HepG2 (cell line): Measurements from ENCODE around the gene ARHGAP19. TPM values are rescaled to one million over a fixed set of nuclear protein-coding genes. Genes with fewer than 3 reads are reported as not detected.
A peak's percentile ranks its signal among the peaks of the same experiment; 100 is the strongest.

Experiments used
- AHR ChIP-seq: IDR thresholded peaks from 2 replicates; pipeline ENCODE4 v1.6.1; 2018; ENCODE audit warnings: missing genetic modification reagents, missing compliant biosample characterization
- ATF4 ChIP-seq, 2 experiments: fragments of 450-650 bp in 1 of 2; sonication (generic) in 1 of 2; formaldehyde crosslinking; IDR thresholded peaks; 2 replicates each; pipeline versions ENCODE4 v1.5.0 to v1.8.0; 2020 to 2022; ENCODE audit warnings: mild to moderate bottlenecking in 1 of 2, missing genetic modification reagents in 1 of 2
- BHLHE40 ChIP-seq: IDR thresholded peaks from 2 replicates; pipeline ENCODE4 v1.6.1; 2011; ENCODE audit warnings: low read length, improper control_type of control experiment
- EP300 ChIP-seq, 3 experiments: sonication (generic) in 1 of 3; formaldehyde crosslinking in 1 of 3; IDR thresholded peaks; 2 replicates each; pipeline versions ENCODE4 v1.5.1 to v1.6.1; 2011 to 2020; ENCODE audit warnings: low read depth in 2 of 3, low read length in 2 of 3, borderline replicate concordance in 1 of 3, improper control_type of control experiment in 1 of 3, mild to moderate bottlenecking in 1 of 3, missing genetic modification reagents in 1 of 3, moderate library complexity in 1 of 3
- GMEB1 ChIP-seq: sonication (generic); formaldehyde crosslinking; IDR thresholded peaks from 2 replicates; pipeline ENCODE4 v1.5.1; 2020; ENCODE audit warnings: missing genetic modification reagents, mild to moderate bottlenecking, borderline replicate concordance
- HMG20B ChIP-seq: conservative IDR thresholded peaks from 2 replicates; pipeline ENCODE4 v1.6.1; 2016; ENCODE audit warnings: missing genetic modification reagents, missing compliant biosample characterization
- KLF12 ChIP-seq: sonication (generic); formaldehyde crosslinking; IDR thresholded peaks from 2 replicates; pipeline ENCODE4 v1.4.0; 2020; ENCODE audit warnings: missing genetic modification reagents, borderline replicate concordance
- MED1 ChIP-seq: sonication (generic); formaldehyde crosslinking; IDR thresholded peaks from 2 replicates; pipeline ENCODE4 v1.4.0; 2020; ENCODE audit warnings: missing genetic modification reagents
- MIER3 ChIP-seq: IDR thresholded peaks from 2 replicates; pipeline ENCODE4 v1.6.1; 2016; ENCODE audit warnings: missing compliant biosample characterization, borderline replicate concordance
- NFKB2 ChIP-seq: sonication (generic); formaldehyde crosslinking; IDR thresholded peaks from 2 replicates; pipeline ENCODE4 v1.4.0; 2020; ENCODE audit warnings: missing genetic modification reagents, borderline replicate concordance
- NONO ChIP-seq, 2 experiments: fragments of 450-650 bp in 1 of 2; sonication (generic) in 1 of 2; formaldehyde crosslinking in 1 of 2; IDR thresholded peaks in 1 of 2; conservative IDR thresholded peaks in 1 of 2; 2 replicates each; pipeline versions ENCODE4 v1.6.1 to v1.8.0; 2017 to 2022; ENCODE audit warnings: mild to moderate bottlenecking in 1 of 2, missing genetic modification reagents in 1 of 2, moderate library complexity in 1 of 2
- SMC3 ChIP-seq: IDR thresholded peaks from 2 replicates; pipeline ENCODE4 v1.6.1; 2011; ENCODE audit warnings: low read length, improper control_type of control experiment
- SNAPC2 ChIP-seq: sonication (generic); formaldehyde crosslinking; IDR thresholded peaks from 2 replicates; pipeline ENCODE4 v1.8.1; 2022; ENCODE audit warnings: mild to moderate bottlenecking, missing genetic modification reagents
- TFAP4 ChIP-seq: sonication (generic); IDR thresholded peaks from 2 replicates; pipeline ENCODE4 v1.6.1; 2016; ENCODE audit warnings: low read depth, borderline replicate concordance
- ZBTB38 ChIP-seq: sonication (generic); formaldehyde crosslinking; IDR thresholded peaks from 2 replicates; pipeline ENCODE4 v1.5.1; 2020; ENCODE audit warnings: mild to moderate bottlenecking, missing genetic modification reagents
- ZBTB7B ChIP-seq: sonication (generic); formaldehyde crosslinking; IDR thresholded peaks from 2 replicates; pipeline ENCODE4 v1.4.0; 2020; ENCODE audit warnings: missing genetic modification reagents
- ZFP1 ChIP-seq: IDR thresholded peaks from 2 replicates; pipeline ENCODE4 v1.6.1; 2016
- ZFP62 ChIP-seq: sonication (generic); formaldehyde crosslinking; IDR thresholded peaks from 2 replicates; pipeline ENCODE4 v1.4.0; 2020; ENCODE audit warnings: missing genetic modification reagents
- ZNF12 ChIP-seq: sonication (generic); formaldehyde crosslinking; IDR thresholded peaks from 2 replicates; pipeline ENCODE4 v1.5.0; 2020; ENCODE audit warnings: missing genetic modification reagents
- ZNF160 ChIP-seq: sonication (generic); formaldehyde crosslinking; IDR thresholded peaks from 2 replicates; pipeline ENCODE4 v1.8.0; 2022; ENCODE audit warnings: mild to moderate bottlenecking, inconsistent platforms, missing genetic modification reagents
- ZNF326 ChIP-seq: sonication (generic); formaldehyde crosslinking; IDR thresholded peaks from 2 replicates; pipeline ENCODE4 v1.4.0; 2020; ENCODE audit warnings: missing genetic modification reagents, borderline replicate concordance
- ZNF563 ChIP-seq: sonication (generic); formaldehyde crosslinking; IDR thresholded peaks from 2 replicates; pipeline ENCODE4 v1.8.0; 2022; ENCODE audit warnings: mild to moderate bottlenecking, moderate library complexity, missing genetic modification reagents
- ZNF615 ChIP-seq: sonication (generic); formaldehyde crosslinking; IDR thresholded peaks from 2 replicates; pipeline ENCODE4 v1.5.0; 2020; ENCODE audit warnings: mild to moderate bottlenecking, missing genetic modification reagents, borderline replicate concordance
- ZNF761 ChIP-seq: sonication (generic); formaldehyde crosslinking; conservative IDR thresholded peaks from 2 replicates; pipeline ENCODE4 v1.4.0; 2020; ENCODE audit warnings: mild to moderate bottlenecking, missing genetic modification reagents
- ZNF772 ChIP-seq: sonication (generic); formaldehyde crosslinking; IDR thresholded peaks from 2 replicates; pipeline ENCODE4 v1.5.0; 2020; ENCODE audit warnings: mild to moderate bottlenecking, missing genetic modification reagents
- polyA plus RNA-seq, 8 experiments: library from polyadenylated mRNA; depleted of rRNA in 3 of 8; stranded (reverse) in 7 of 8; unstranded in 1 of 8; fragments of >200 nt; fragmentation: Illumina TruSeq in 4 of 8; extraction: Trizol in 4 of 8; gene quantifications; 2 replicates each; pipeline versions ENCODE4 v1.2.1 to v1.2.3, GENCODE V29; 2011 to 2016; ENCODE audit warnings: low read depth in 4 of 8, missing spikeins in 1 of 8, mixed read lengths in 1 of 8; ENCODE audit not compliant: insufficient read depth in 1 of 8
- total RNA-seq, 5 experiments: library from RNA; depleted of rRNA; stranded (reverse); fragments of >200 nt; fragmentation: Illumina TruSeq; extraction: Trizol; gene quantifications; 2 replicates each; pipeline ENCODE4 v1.2.3, GENCODE V29; 2016; ENCODE audit warnings: low read depth in 1 of 5

Gene ARHGAP19
- total and polyA plus RNA-seq, 2 of the 13 experiments (the other 11 are each of a cell fraction or from before 2014, with no cell fraction given), result 7.6 to 10.0 TPM

- TF ChIP-seq MIER3 (CRISPR knock-in tag) (no peak), MED1 (CRISPR knock-in tag) (peak; percentile 75), ZNF12 (CRISPR knock-in tag) (no peak), NFKB2 (CRISPR knock-in tag) (peak; percentile 72; the same call in 1 of the 2 replicates), ZNF615 (CRISPR knock-in tag) (no peak), ZNF326 (CRISPR knock-in tag) (no peak), ZFP1 (no peak; the same call in 1 of the 2 replicates), ZBTB38 (CRISPR knock-in tag) (peak; percentile 64; the same call in 1 of the 2 replicates), TFAP4 (0 out of 2 replicates have a peak, but pooled peaks have one; percentile 20), BHLHE40 (peak; percentile 96), ZNF160 (CRISPR knock-in tag) (no peak), AHR (CRISPR knock-in tag) (peak; percentile 66; the same call in 1 of the 2 replicates), ZBTB7B (CRISPR knock-in tag) (peak; percentile 49; the same call in 1 of the 2 replicates), SNAPC2 (CRISPR knock-in tag) (peak; percentile 88; the same call in 1 of the 2 replicates), ZNF761 (CRISPR knock-in tag) (peak; percentile 72), GMEB1 (CRISPR knock-in tag) (peak; percentile 79; the same call in 1 of the 2 replicates), SMC3 (no peak), ZFP62 (no peak), ZNF772 (CRISPR knock-in tag) (0 out of 2 replicates have a peak, but pooled peaks have one; percentile 32), HMG20B (CRISPR knock-in tag) (no peak), NONO (IDR thresholded peaks at IDR 0.05) (no peak), NONO (CRISPR knock-in tag; conservative IDR thresholded peaks at IDR 0.05) (peak; percentile 84), KLF12 (CRISPR knock-in tag) (peak; percentile 73), EP300 (IDR thresholded peaks at IDR 0.05; ENCODE audit: low read depth in 2 of 2, low read length in 2 of 2) (peak; percentile 39 to 53; a peak in 1 of 4 replicates), EP300 (CRISPR knock-in tag; IDR thresholded peaks at IDR 0.05; ENCODE audit: borderline replicate concordance) (no peak), ZNF563 (CRISPR knock-in tag) (peak; percentile 46; the same call in 1 of the 2 replicates), ATF4 (CRISPR knock-in tag; IDR thresholded peaks at IDR 0.05) (no peak; a peak in 1 of 4 replicates)
Measured at GRCh38 chr10:97334370-97335175, 42.1 kb upstream of the ARHGAP19 start, which contains the start of gene FRAT2 (continued).
